ENCODE data around the gene RASGRP3. TPM values are rescaled to one million over a fixed set of nuclear protein-coding genes. Genes with fewer than 3 reads are reported as not detected.

Gene RASGRP3
- total and polyA plus RNA-seq, 2 donors (not counting 3 experiments of a cell fraction or from before 2014, with no cell fraction given) = 16.0 to 39.6 TPM

DNA sequence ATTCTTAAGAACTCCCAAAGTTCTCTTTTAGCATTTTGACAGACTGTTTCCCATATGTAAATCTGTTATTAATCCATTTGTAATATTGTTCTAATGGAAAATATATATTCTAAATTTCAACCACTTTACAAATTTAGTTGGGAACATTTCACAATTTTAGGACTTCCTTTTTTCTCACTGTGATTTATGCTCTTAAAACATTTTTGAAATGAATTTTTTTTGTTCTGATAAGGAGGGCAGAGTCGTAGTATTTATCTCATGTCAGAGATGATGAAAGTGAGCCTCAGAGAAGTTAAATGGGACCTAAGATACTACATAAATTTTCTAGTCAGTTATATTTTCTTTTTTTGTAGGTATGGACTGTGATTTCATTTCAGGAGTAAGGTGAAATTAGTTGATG is 26.6 kb downstream of the RASGRP3 start:
- BruUV-seq (replicated peaks) = no TSS peak
- intact Hi-C loops (cut with micrococcal nuclease) = no loop called here
- no peak overlapping the region for H3K4me2 ChIP-seq (ENCODE audit: insufficient read depth, low read length)
- no peak overlapping the region for H3K9ac ChIP-seq (replicated peaks; ENCODE audit: extremely low read depth, insufficient read depth, low read length)
- H3K4me1 ChIP-seq (ENCODE audit: control insufficient read depth, extremely low read depth, insufficient read depth, low read length) = peaks cover 2% of the 10 kb centered on the region
- POLR2A ChIA-PET = no interaction called here
- DNase-seq (ENCODE audit: low read depth, low spot score) (no peak), FAIRE-seq (no peak)
- H3K27me3 ChIP-seq (ENCODE audit: control insufficient read depth in 2 of 2, insufficient read depth in 2 of 2, low read length in 2 of 2) = peaks cover 5 to 17% of the 10 kb centered on the region in 2 experiments
- no peak overlapping the region for H2AFZ ChIP-seq (ENCODE audit: low read depth, low read length)
- no peak overlapping the region for H3K27ac ChIP-seq (ENCODE audit: insufficient read depth, low read depth, low read length)
- H3K9me3 ChIP-seq (replicated peaks; ENCODE audit: control insufficient read depth, insufficient read depth, low read length) = no peaks in the 10 kb centered on the region
- H3K79me2 ChIP-seq (ENCODE audit: control insufficient read depth, insufficient read depth, low read length) = no peaks in the 10 kb centered on the region
- no peak overlapping the region for H3K4me3 ChIP-seq (replicated peaks in 1 of 3; ENCODE audit: insufficient read depth in 1 of 3, low read depth in 1 of 3, low read length in 3 of 3)
- CTCF ChIA-PET = interaction anchor here (1.5 kb wide), 1 partner anchor 62 kb away, joined by 4 read pairs; no protein-coding TSS in a partner anchor
- dilution Hi-C loops (cut with MboI; ENCODE audit: extremely low pct_ligation_motif_present, low sequenced_read_pairs) = no loop called here
- no peak for TF ChIP-seq MYC (IDR thresholded peaks at IDR 0.05; ENCODE audit: low read depth, low read length)
- TF ChIP-seq, protein P1, sequence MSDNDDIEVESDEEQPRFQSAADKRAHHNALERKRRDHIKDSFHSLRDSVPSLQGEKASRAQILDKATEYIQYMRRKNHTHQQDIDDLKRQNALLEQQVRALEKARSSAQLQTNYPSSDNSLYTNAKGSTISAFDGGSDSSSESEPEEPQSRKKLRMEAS (IDR thresholded peaks at IDR 0.05; ENCODE audit: insufficient read depth, insufficient read length) = no peak
- no peak for TF ChIP-seq FOS (IDR thresholded peaks at IDR 0.05; ENCODE audit: borderline replicate concordance, insufficient read depth, low read length)
- no peak for TF ChIP-seq POLR2A (IDR thresholded peaks at IDR 0.05; ENCODE audit: low read depth, low read length)
- TF ChIP-seq, protein P2, sequence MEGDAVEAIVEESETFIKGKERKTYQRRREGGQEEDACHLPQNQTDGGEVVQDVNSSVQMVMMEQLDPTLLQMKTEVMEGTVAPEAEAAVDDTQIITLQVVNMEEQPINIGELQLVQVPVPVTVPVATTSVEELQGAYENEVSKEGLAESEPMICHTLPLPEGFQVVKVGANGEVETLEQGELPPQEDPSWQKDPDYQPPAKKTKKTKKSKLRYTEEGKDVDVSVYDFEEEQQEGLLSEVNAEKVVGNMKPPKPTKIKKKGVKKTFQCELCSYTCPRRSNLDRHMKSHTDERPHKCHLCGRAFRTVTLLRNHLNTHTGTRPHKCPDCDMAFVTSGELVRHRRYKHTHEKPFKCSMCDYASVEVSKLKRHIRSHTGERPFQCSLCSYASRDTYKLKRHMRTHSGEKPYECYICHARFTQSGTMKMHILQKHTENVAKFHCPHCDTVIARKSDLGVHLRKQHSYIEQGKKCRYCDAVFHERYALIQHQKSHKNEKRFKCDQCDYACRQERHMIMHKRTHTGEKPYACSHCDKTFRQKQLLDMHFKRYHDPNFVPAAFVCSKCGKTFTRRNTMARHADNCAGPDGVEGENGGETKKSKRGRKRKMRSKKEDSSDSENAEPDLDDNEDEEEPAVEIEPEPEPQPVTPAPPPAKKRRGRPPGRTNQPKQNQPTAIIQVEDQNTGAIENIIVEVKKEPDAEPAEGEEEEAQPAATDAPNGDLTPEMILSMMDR (IDR thresholded peaks at IDR 0.05; ENCODE audit: extremely low read depth in 1 of 2, insufficient read depth in 1 of 2, low read depth in 1 of 2, low read length in 2 of 2) = no peak
- TF ChIP-seq JUN (IDR thresholded peaks at IDR 0.05; ENCODE audit: borderline replicate concordance, insufficient read depth, insufficient read length, low read depth) = no peak
- no peak for TF ChIP-seq POLR2AphosphoS5 (IDR thresholded peaks at IDR 0.05; ENCODE audit: insufficient read depth, low read depth, low read length)
- no peak for TF ChIP-seq GATA2 (IDR thresholded peaks at IDR 0.05; ENCODE audit: insufficient read depth, insufficient read length, low read depth, low read length)
- no peak for TF ChIP-seq EZH2 (IDR thresholded peaks at IDR 0.05; ENCODE audit: borderline replicate concordance, low read depth, low read length, severe bottlenecking)
- no peaks in the 10 kb centered on the region for H3K9me1 ChIP-seq (replicated peaks; ENCODE audit: control insufficient read depth, extremely low read depth, insufficient read depth, low read length)
- no peaks in the 10 kb centered on the region for H4K20me1 ChIP-seq (replicated peaks; ENCODE audit: control insufficient read depth, extremely low read depth, insufficient read depth, low read length)
- H3K36me3 ChIP-seq (ENCODE audit: control insufficient read depth in 2 of 2, extremely low read depth in 1 of 2, insufficient read depth in 2 of 2, low read length in 2 of 2) = no peaks in the 10 kb centered on the region

Measured in endothelial cell of umbilical vein (primary cell).